RWPE2 (cell line): Measurements from ENCODE around the gene PLOD3.

Source experiments
- ATAC-seq: fragments of 200-7000 bp; cut with Tn5 transposase; 3 replicates; pipeline ENCODE4 v1.9.1; 2021; ENCODE audit warnings: low read depth
- DNase-seq: peaks from one replicate; pipeline ENCODE4 v3.0.0-alpha.2; 2020; ENCODE audit warnings: low spot score
- H3K27ac ChIP-seq: fragments of 450-650 bp; 2 replicates; pipeline ENCODE4 v1.5.1; 2017; ENCODE audit warnings: mild to moderate bottlenecking; ENCODE audit not compliant: poor library complexity, severe bottlenecking
- H3K27me3 ChIP-seq: fragments of 250-450 bp; sonication (Bioruptor Pico); 2 replicates; pipeline ENCODE4 v1.5.1; 2021; ENCODE audit warnings: mild to moderate bottlenecking, moderate library complexity; ENCODE audit not compliant: insufficient read depth, poor library complexity, severe bottlenecking
- H3K36me3 ChIP-seq: fragments of 250-450 bp; sonication (Bioruptor Pico); 2 replicates; pipeline ENCODE4 v1.5.1; 2020; ENCODE audit warnings: low read depth, mild to moderate bottlenecking, moderate library complexity
- H3K4me1 ChIP-seq: fragments of 250-450 bp; sonication (Bioruptor Pico); 2 replicates; pipeline ENCODE4 v1.5.1; 2021; ENCODE audit warnings: mild to moderate bottlenecking, moderate library complexity; ENCODE audit not compliant: insufficient read depth, poor library complexity, severe bottlenecking
- H3K4me3 ChIP-seq: fragments of 250-450 bp; sonication (Bioruptor Pico); 2 replicates; pipeline ENCODE4 v1.5.1; 2021; ENCODE audit warnings: mild to moderate bottlenecking, moderate library complexity; ENCODE audit not compliant: severe bottlenecking
- H3K9me3 ChIP-seq: fragments of 250-450 bp; sonication (Bioruptor Pico); 2 replicates; pipeline ENCODE4 v1.5.1; 2021; ENCODE audit warnings: mild to moderate bottlenecking, moderate library complexity; ENCODE audit not compliant: severe bottlenecking
- TF ChIP-seq, protein P1 (sequence below): fragments of 450-650 bp; IDR thresholded peaks from one replicate; pipeline ENCODE4 v1.5.1; 2017; ENCODE audit warnings: mild to moderate bottlenecking, moderate library complexity; ENCODE audit not compliant: poor library complexity, severe bottlenecking

The PLOD3 gene

DNA sequence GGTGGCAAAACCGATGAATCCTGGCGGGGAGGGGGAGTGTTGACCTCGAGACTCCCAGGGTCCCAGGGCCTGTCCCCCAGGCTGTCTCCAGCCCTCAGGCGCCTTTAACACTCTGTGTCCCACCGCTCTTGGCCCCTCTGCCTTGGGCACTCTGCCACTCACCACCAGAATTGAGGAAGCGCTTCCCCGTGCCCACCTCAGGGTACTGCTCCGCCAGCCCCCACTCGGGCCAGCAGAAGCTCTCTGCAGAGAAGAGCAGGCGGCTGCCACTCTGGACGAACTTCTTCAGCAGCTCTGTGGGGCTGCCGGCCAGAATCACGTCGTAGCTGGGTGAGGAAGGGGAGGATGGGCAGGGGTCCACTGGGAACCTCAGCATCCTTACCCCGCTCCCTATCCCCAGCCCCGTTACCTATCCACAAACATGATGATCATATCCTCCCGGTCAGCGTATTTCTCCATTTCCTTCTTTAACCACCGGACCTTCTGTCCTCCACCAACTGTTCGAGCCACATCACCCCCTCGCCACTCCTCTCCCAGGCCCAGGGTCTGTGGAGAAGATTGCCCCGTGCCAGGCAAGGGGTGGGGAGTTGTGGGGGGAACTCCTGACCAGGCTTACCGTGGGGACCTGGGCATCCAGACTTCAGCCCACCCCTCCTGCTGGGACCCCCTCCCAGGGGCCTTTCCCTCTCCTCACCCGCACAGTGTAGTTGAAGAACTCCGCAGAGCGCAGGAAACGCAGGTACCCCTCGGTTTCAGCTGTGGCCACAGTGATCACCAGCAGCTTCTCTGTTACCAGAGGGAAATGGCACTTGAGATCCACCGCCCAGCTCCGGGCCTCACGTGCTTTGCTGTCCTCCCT lies 1.2 kb downstream of the PLOD3 start:
- ATAC-seq, result no peak
- H3K9me3 ChIP-seq, result no peaks in the 10 kb centered on the region
- no peaks in the 10 kb centered on the region for H3K27me3 ChIP-seq
- no peak for DNase-seq
- peak overlapping the region; percentile 79 for H3K27ac ChIP-seq
- TF ChIP-seq, protein P1, sequence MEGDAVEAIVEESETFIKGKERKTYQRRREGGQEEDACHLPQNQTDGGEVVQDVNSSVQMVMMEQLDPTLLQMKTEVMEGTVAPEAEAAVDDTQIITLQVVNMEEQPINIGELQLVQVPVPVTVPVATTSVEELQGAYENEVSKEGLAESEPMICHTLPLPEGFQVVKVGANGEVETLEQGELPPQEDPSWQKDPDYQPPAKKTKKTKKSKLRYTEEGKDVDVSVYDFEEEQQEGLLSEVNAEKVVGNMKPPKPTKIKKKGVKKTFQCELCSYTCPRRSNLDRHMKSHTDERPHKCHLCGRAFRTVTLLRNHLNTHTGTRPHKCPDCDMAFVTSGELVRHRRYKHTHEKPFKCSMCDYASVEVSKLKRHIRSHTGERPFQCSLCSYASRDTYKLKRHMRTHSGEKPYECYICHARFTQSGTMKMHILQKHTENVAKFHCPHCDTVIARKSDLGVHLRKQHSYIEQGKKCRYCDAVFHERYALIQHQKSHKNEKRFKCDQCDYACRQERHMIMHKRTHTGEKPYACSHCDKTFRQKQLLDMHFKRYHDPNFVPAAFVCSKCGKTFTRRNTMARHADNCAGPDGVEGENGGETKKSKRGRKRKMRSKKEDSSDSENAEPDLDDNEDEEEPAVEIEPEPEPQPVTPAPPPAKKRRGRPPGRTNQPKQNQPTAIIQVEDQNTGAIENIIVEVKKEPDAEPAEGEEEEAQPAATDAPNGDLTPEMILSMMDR, result no peak
- H3K36me3 ChIP-seq, result peaks cover 32% of the 10 kb centered on the region
- H3K4me3 ChIP-seq, result peak overlapping the region; percentile 50
- no peaks in the 10 kb centered on the region for H3K4me1 ChIP-seq

DNA sequence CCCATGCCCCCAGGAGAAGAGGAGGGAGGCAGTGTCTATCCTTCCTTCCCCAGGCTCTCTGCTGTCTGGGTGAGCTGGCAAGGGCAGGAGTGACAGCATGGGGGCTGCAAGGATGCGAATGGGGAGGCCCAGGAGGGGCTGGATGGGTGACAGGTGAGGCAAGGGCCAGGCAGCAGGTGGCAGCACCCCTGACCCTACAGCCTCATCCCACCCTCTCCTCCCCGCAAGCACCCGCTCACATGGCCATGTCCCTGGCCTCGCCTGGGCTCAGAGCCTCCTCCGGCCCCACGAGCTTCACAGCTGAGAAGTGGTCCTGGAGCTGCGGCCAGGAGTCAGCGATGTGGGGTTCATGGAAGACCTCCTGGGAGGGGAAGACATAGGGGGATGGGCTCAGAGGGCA lies 5.4 kb downstream of the PLOD3 start:
- ATAC-seq (no peak), DNase-seq (no peak)
- no peaks in the 10 kb centered on the region for H3K27me3 ChIP-seq
- H3K27ac ChIP-seq, result no peak overlapping the region
- no peaks in the 10 kb centered on the region for H3K4me1 ChIP-seq
- peaks cover 53% of the 10 kb centered on the region for H3K36me3 ChIP-seq
- no peak overlapping the region for H3K4me3 ChIP-seq
- no peaks in the 10 kb centered on the region for H3K9me3 ChIP-seq
- TF ChIP-seq, protein P1, result no peak

DNA sequence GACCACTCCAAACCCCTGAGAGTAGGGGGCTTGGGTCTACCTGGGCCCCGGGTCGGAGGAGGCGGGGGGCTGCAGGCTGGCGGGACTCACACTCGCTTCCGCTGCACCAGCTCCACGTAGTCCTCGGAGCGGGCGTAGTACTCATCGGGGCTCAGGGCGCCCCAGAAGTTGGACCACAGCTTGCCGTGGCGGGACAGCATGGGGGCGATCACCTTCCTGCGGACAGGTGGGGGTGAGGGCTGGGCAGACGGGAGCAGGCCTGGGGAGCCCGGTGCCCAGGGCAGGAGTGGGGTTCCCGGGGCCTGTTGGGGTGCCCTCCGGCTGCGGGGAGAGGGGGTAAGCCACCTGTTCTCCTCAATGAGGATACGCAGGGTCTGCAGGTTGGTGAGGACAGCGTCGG lies 5.9 kb downstream of the PLOD3 start:
- Histone ChIP-seq H3K4me3 (no peak overlapping the region), H3K36me3 (peaks cover 53% of the 10 kb centered on the region), H3K27me3 (no peaks in the 10 kb centered on the region), H3K27ac (no peak overlapping the region), H3K4me1 (no peaks in the 10 kb centered on the region), H3K9me3 (no peaks in the 10 kb centered on the region)
- DNase-seq, result no peak
- ATAC-seq, result no peak
- TF ChIP-seq, protein P1, result no peak

DNA sequence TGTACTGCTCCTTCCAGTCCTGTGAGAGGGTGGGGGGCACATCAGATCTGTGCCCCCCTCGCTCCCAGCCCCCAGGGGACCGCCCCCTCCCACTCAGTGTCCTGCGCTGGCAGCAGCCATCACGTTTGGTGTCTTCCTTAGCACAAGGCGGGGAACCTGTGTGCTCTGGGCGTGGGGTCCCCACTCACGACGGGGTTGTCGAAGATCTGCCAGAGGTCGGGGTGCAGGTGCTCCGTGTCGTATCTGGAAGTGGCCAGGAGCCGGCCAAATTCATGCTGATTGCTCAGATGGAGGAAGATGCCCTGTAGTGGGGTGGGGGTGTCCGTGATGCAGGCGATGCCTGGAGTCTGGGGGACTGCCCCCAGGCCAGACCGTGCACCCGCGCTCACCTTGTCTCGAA lies 7.2 kb downstream of the PLOD3 start:
- no peaks in the 10 kb centered on the region for H3K27me3 ChIP-seq
- no peak overlapping the region for H3K27ac ChIP-seq
- peaks cover 43% of the 10 kb centered on the region for H3K36me3 ChIP-seq
- no peak overlapping the region for H3K4me3 ChIP-seq
- DNase-seq (no peak), ATAC-seq (no peak)
- TF ChIP-seq, protein P1, result no peak
- H3K9me3 ChIP-seq, result no peaks in the 10 kb centered on the region
- no peaks in the 10 kb centered on the region for H3K4me1 ChIP-seq

DNA sequence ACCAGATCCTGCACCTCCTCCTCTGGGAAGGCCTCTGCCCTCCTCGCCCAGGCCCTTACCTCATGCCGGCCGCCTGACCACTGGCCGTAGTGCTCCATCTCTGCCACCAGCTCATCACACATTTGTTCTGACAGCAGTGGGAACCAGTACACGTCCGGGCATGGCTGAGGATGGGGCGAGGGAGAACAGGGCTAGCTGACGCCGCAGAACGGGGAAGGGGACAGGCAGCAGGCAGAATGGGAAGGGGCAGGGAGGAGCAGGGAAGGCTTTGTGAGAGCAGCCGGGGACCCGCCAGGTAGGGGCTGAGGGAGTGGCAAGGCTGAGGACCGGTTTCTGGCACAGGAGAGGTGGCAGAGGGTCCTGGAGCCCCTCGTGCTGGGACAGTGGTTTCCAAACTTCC lies 8.6 kb downstream of the PLOD3 start:
- no peaks in the 10 kb centered on the region for H3K9me3 ChIP-seq
- DNase-seq, result no peak
- TF ChIP-seq, protein P1, result no peak
- no peak overlapping the region for H3K4me3 ChIP-seq
- H3K27me3 ChIP-seq, result no peaks in the 10 kb centered on the region
- no peaks in the 10 kb centered on the region for H3K4me1 ChIP-seq
- H3K27ac ChIP-seq, result no peak overlapping the region
- peaks cover 32% of the 10 kb centered on the region for H3K36me3 ChIP-seq
- ATAC-seq, result no peak
